LNCaP clone FGC (cell line): ENCODE results near the gene DDR2.

Experiments used
- DNase-seq: peaks from one replicate; pipeline ENCODE4 v3.0.0-alpha.2; 2011; ENCODE audit warnings: low read depth
- H3K4me3 ChIP-seq: 2 replicates; pipeline ENCODE4 v1.5.1; 2011; ENCODE audit warnings: mild to moderate bottlenecking, low read depth, low read length, control low read depth
- CTCF ChIP-seq: IDR thresholded peaks from 2 replicates; pipeline ENCODE4 v1.5.1; 2012; ENCODE audit warnings: mild to moderate bottlenecking; ENCODE audit not compliant: control insufficient read depth, insufficient read depth; ENCODE audit errors: extremely low read depth

Gene DDR2

GRCh38 chr1:162619076-162619475, 13.2 kb upstream of the DDR2 start:
- H3K4me3 ChIP-seq: no peak overlapping the region
- no peak for TF ChIP-seq CTCF
- DNase-seq: no peak

DNA sequence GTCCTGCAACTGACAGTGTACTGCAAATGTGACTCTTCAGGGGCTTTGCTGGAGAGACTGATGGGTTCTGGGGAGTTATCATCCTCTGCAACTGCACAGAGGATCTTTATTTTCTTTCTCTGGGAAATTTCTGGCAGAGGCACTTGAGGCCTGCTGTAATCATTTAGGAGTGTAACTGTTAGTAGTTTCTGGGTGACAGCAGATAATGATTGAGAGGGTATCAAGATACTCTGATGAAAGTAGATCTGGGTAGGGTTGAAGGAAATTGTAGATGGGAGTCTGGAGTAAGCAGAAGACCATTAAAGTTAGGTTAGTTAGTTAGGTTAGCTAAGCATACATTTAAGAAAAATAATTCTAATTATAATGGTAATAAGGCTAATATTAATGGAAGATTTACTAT, 11.0 kb upstream of the DDR2 start:
- no peak overlapping the region for H3K4me3 ChIP-seq
- no peak for DNase-seq
- no peak for TF ChIP-seq CTCF

- TF ChIP-seq CTCF: no peak
- H3K4me3 ChIP-seq: no peak overlapping the region
- no peak for DNase-seq
These were observed 6.6 kb upstream of the DDR2 start for GRCh38 chr1:162625679-162626078.

GRCh38 chr1:162626094-162626493, 6.2 kb upstream of the DDR2 start:
- TF ChIP-seq CTCF: no peak
- no peak for DNase-seq
- H3K4me3 ChIP-seq: no peak overlapping the region

DNA sequence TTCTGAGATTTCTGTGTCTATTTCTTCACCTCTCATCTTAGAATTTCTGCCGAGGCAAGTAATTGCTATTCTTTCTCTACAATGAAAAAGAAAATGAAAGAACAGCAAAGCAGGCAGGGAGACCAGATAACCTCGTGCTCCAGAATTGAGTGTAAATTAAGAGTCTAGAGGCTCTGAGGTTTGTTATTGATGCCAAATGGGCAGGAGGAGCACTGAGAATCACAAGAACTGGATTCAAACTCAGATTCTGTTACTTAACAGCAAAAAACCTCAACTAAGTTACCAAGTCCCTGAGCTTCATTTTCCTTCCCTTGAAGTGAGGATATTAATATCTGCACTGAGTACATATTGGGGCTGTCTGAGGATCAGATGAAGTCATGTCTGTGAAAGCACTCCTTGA, 5.5 kb upstream of the DDR2 start:
- TF ChIP-seq CTCF: no peak
- no peak overlapping the region for H3K4me3 ChIP-seq
- no peak for DNase-seq

GRCh38 chr1:162627662-162628296, 4.5 kb upstream of the DDR2 start:
- H3K4me3 ChIP-seq: no peak overlapping the region
- peak; percentile 67 for TF ChIP-seq CTCF
- no peak for DNase-seq

DNA sequence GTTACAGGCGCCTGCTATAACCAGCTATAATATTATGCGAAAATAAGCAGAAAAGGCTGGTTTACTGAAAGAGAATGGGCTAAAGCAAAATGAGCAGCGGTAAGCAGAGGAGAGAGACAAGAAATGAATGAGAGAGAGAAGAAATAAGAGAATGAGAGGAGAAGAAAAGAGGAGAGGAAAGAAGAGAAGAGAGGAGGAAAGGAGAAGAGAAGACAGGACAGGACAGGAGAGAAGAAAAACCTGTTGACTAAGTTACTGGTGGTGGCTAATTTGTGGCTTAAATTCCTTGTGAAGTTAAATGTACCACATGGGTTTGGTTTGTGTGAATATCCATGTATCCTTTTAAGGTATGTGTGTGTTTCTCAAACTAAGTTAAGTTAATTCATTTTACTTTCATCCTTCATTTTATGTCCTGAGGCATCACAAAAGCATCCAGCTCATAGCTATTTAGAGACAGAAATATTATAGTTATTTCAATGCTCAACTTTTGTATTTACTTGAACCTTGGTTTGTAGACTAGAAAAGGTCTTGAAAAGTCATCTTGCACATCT, 3.1 kb upstream of the DDR2 start:
- DNase-seq: no peak
- TF ChIP-seq CTCF: no peak

More for the DNA sequence above, 3.1 kb upstream of the DDR2 start:
- H3K4me3 ChIP-seq: no peak overlapping the region
